Neural progenitor cell (in vitro differentiated cells): Measurements from ENCODE around the gene SLC38A8. TPM values are rescaled to one million over a fixed set of nuclear protein-coding genes. Genes with fewer than 3 reads are reported as not detected.

Source experiments
- DNase-seq: peaks from one replicate; pipeline ENCODE4 v3.0.0-alpha.2; 2016; ENCODE audit warnings: low spot score
- H2AFZ ChIP-seq: fragments of 200-600 bp; sonication (generic); replicated peaks from 2 replicates; pipeline ENCODE4 v1.6.1; 2016; ENCODE audit warnings: antibody characterized with exemption
- H3F3A ChIP-seq: fragments of 200-600 bp; sonication (generic); 2 replicates; pipeline ENCODE4 v1.6.1; 2016; ENCODE audit warnings: antibody characterized with exemption, low read depth
- H3K27ac ChIP-seq: fragments of 200-600 bp; sonication (generic); 2 replicates; pipeline ENCODE4 v1.5.1; 2016; ENCODE audit warnings: mild to moderate bottlenecking
- H3K27me3 ChIP-seq: fragments of 200-600 bp; sonication (generic); 2 replicates; pipeline ENCODE4 v1.6.1; 2016; ENCODE audit warnings: mild to moderate bottlenecking, moderate library complexity
- H3K36me3 ChIP-seq: fragments of 200-600 bp; sonication (generic); 2 replicates; pipeline ENCODE4 v1.5.1; 2016
- H3K4me1 ChIP-seq: fragments of 200-600 bp; sonication (generic); 2 replicates; pipeline ENCODE4 v1.6.1; 2016; ENCODE audit warnings: mixed run types
- H3K4me2 ChIP-seq: fragments of 200-600 bp; sonication (generic); 2 replicates; pipeline ENCODE4 v1.6.1; 2016
- H3K4me3 ChIP-seq: fragments of 200-600 bp; sonication (generic); 2 replicates; pipeline ENCODE4 v1.5.1; 2016
- H3K79me2 ChIP-seq: fragments of 200-600 bp; sonication (generic); 2 replicates; pipeline ENCODE4 v1.6.1; 2016; ENCODE audit warnings: low read depth
- H3K9ac ChIP-seq: fragments of 200-600 bp; sonication (generic); 2 replicates; pipeline ENCODE4 v1.6.1; 2016
- H3K9me3 ChIP-seq: fragments of 200-600 bp; sonication (generic); 2 replicates; pipeline ENCODE4 v1.5.1; 2016; ENCODE audit warnings: low read depth
- H4K20me1 ChIP-seq: fragments of 200-600 bp; sonication (generic); 2 replicates; pipeline ENCODE4 v1.6.1; 2016; ENCODE audit warnings: low read depth
- H3K27ac Mint-ChIP-seq: 3 replicates; pipeline ENCODE4 v1.8.0; 2021; ENCODE audit warnings: mixed read lengths
- H3K27me3 Mint-ChIP-seq: 2 replicates; pipeline ENCODE4 v1.8.0; 2022; ENCODE audit warnings: low read depth, mild to moderate bottlenecking, inconsistent platforms, moderate library complexity, mixed read lengths; ENCODE audit not compliant: insufficient read depth
- H3K36me3 Mint-ChIP-seq: 3 replicates; pipeline ENCODE4 v1.8.0; 2021; ENCODE audit warnings: mixed read lengths
- H3K4me1 Mint-ChIP-seq: 3 replicates; pipeline ENCODE4 v1.8.0; 2021; ENCODE audit warnings: mixed read lengths
- H3K4me3 Mint-ChIP-seq: 3 replicates; pipeline ENCODE4 v1.8.0; 2021; ENCODE audit warnings: mild to moderate bottlenecking, moderate library complexity, mixed read lengths
- H3K9me3 Mint-ChIP-seq: 3 replicates; pipeline ENCODE4 v1.8.0; 2020; ENCODE audit warnings: mixed read lengths
- EZH2 ChIP-seq: fragments of 200-600 bp; sonication (generic); IDR thresholded peaks from 2 replicates; pipeline ENCODE4 v1.6.1; 2017; ENCODE audit warnings: antibody characterized with exemption, mild to moderate bottlenecking, moderate library complexity
- EZH2phosphoT487 ChIP-seq: fragments of 200-600 bp; sonication (generic); IDR thresholded peaks from 2 replicates; pipeline ENCODE4 v1.6.1; 2017; ENCODE audit warnings: antibody characterized with exemption
- total RNA-seq: library from RNA; depleted of rRNA; stranded (reverse); fragments of >200 nt; gene quantifications from 2 replicates; pipeline ENCODE4 v1.2.3, GENCODE V29; 2015; ENCODE audit warnings: low replicate concordance
- TF ChIP-seq, protein P1 (sequence below): fragments of 200-600 bp; sonication (generic); IDR thresholded peaks from 2 replicates; pipeline ENCODE4 v1.5.1; 2017; ENCODE audit warnings: antibody characterized with exemption, mild to moderate bottlenecking

SLC38A8 gene
- total RNA-seq, 1 donor from 2014 or later, result not detected

DNA sequence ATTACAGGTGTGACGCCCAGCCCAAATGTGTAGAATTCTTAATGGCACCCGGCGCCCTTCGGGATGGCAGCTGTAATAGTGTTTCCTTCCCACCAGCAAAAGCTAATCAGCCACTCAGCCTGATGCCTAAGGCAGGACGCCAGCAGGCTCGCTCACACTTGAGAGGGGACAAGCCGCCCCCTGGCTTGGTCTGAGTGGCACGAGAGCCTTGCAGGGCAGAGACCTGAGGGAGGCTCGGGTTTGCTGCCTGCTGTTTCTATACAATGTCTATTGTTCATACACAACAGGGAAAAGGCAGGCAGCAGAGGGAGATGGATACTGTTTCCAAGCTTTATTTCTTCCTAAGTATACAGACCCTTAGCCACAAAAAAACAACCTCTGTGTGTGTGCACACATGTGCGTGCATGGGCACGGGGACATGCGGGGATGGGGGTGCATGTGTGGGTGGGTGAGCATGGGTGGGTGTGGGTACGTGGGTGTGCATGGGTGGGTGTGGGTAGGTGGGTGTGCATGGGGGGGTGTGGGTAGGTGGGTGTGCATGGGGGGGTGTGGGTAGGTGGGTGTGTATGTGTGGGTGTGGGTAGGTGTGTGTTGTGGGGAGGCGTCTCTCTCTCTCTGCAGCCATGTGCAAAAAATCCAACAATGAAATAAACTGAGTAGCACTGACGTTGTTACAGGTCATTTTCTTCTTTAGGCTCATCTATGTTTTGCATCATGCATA, 10.0 kb downstream of the SLC38A8 start:
- Histone ChIP-seq H3K9me3 (no peaks in the 10 kb centered on the region), H3K27ac (no peak overlapping the region), H3K79me2 (no peaks in the 10 kb centered on the region), H3K4me3 (no peak overlapping the region), H3K27me3 (no peaks in the 10 kb centered on the region), H3K36me3 (no peaks in the 10 kb centered on the region), H3K4me1 (peaks cover 20% of the 10 kb centered on the region), H3F3A (peaks cover 10% of the 10 kb centered on the region), H3K4me2 (peak overlapping the region; percentile 54), H3K9ac (no peak overlapping the region), H2AFZ (no peak overlapping the region), H4K20me1 (no peaks in the 10 kb centered on the region)
- Mint-ChIP-seq H3K27ac (peak overlapping the region; percentile 97), H3K4me1 (peaks cover 43% of the 10 kb centered on the region), H3K9me3 (peaks cover 18% of the 10 kb centered on the region), H3K36me3 (peaks cover 3% of the 10 kb centered on the region), H3K27me3 (peaks cover 13% of the 10 kb centered on the region), H3K4me3 (peak overlapping the region; percentile 37)
- peak; percentile 89 for DNase-seq
- TF ChIP-seq EZH2phosphoT487, result no peak
- TF ChIP-seq, protein P1, sequence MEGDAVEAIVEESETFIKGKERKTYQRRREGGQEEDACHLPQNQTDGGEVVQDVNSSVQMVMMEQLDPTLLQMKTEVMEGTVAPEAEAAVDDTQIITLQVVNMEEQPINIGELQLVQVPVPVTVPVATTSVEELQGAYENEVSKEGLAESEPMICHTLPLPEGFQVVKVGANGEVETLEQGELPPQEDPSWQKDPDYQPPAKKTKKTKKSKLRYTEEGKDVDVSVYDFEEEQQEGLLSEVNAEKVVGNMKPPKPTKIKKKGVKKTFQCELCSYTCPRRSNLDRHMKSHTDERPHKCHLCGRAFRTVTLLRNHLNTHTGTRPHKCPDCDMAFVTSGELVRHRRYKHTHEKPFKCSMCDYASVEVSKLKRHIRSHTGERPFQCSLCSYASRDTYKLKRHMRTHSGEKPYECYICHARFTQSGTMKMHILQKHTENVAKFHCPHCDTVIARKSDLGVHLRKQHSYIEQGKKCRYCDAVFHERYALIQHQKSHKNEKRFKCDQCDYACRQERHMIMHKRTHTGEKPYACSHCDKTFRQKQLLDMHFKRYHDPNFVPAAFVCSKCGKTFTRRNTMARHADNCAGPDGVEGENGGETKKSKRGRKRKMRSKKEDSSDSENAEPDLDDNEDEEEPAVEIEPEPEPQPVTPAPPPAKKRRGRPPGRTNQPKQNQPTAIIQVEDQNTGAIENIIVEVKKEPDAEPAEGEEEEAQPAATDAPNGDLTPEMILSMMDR, result no peak
- no peak for TF ChIP-seq EZH2

DNA sequence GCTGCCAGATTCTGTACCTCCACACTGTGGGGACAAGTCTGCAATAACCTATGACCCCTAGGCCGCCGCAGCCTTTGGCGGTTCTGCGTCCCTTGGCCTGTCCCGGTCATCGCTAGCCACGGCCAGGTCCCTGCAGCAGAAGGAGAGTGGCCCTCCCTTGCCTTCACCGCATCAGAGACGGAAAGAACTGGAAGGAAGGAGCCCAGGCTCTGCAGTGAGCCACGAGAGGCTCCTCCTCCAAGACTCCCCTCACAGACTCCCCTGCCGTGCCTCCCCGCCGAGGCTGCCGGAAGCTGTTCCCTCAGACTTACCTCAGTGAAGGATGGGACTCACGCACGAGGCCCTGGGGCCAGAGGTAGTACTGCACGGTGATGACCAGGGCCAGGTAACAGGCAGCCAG, 11.0 kb downstream of the SLC38A8 start:
- DNase-seq, result no peak
- Mint-ChIP-seq H3K9me3 (peaks cover 18% of the 10 kb centered on the region), H3K4me1 (peaks cover 51% of the 10 kb centered on the region), H3K27ac (peak overlapping the region; percentile 61), H3K27me3 (peaks cover 11% of the 10 kb centered on the region), H3K4me3 (no peak overlapping the region), H3K36me3 (peaks cover 3% of the 10 kb centered on the region)
- Histone ChIP-seq H3K79me2 (no peaks in the 10 kb centered on the region), H4K20me1 (no peaks in the 10 kb centered on the region), H3K4me2 (no peak overlapping the region), H3K4me1 (peaks cover 30% of the 10 kb centered on the region), H3K36me3 (no peaks in the 10 kb centered on the region), H2AFZ (no peak overlapping the region), H3K9me3 (no peaks in the 10 kb centered on the region), H3K4me3 (no peak overlapping the region), H3K9ac (no peak overlapping the region), H3K27ac (no peak overlapping the region), H3K27me3 (no peaks in the 10 kb centered on the region), H3F3A (peaks cover 10% of the 10 kb centered on the region)
- TF ChIP-seq, protein P1, result no peak
- TF ChIP-seq EZH2phosphoT487 (no peak), EZH2 (no peak)

DNA sequence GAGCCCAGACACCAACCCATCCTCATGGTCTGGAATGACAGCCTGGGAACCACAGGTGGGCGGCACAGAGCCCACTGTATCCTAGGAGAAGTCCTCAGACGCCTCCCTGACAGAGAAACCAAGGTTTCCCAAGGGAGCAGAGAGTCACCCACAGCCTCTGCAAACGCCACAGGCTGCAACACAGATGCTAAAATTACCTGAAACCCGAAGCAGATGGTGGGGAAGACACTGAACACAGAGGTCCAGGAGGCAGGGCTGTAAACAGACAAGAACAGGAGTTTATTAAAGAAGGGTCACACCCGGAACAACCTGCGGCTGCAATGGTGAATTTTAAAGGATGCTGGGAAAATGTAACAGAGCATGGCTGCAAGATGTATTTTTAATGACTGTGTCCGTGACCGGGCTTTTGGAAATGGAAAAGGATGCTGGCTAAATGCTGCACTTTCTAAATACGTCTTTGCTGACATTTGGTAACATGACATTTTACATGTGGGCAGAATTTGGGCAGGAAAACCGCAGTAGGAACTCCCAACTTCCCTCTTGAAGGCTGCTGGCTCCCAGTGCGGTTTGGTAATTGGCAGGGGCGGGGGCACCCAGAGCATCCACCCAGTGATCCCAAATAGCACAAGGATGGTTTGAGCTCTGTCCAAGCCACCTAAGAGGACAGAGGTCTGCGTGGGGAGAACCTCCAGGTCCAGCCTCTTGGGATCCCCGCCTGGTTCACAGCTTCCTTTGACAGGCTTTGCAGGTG, 13.1 kb downstream of the SLC38A8 start:
- no peak overlapping the region for H2AFZ ChIP-seq
- H3K27ac Mint-ChIP-seq, result peak overlapping the region; percentile 66
- peaks cover 54% of the 10 kb centered on the region for H3K4me1 Mint-ChIP-seq

More for the DNA sequence above, 13.1 kb downstream of the SLC38A8 start:
- no peak overlapping the region for H3K4me3 ChIP-seq
- DNase-seq, result no peak
- no peak overlapping the region for H3K4me3 Mint-ChIP-seq
- TF ChIP-seq, protein P1, result no peak
- TF ChIP-seq EZH2 (no peak), EZH2phosphoT487 (no peak)
- no peak overlapping the region for H3K4me2 ChIP-seq
- peaks cover 1% of the 10 kb centered on the region for H3K9me3 Mint-ChIP-seq
- H4K20me1 ChIP-seq, result no peaks in the 10 kb centered on the region
- H3K36me3 ChIP-seq, result no peaks in the 10 kb centered on the region
- H3K4me1 ChIP-seq, result peaks cover 33% of the 10 kb centered on the region
- no peak overlapping the region for H3K9ac ChIP-seq
- H3F3A ChIP-seq, result peaks cover 10% of the 10 kb centered on the region
- H3K27me3 ChIP-seq, result no peaks in the 10 kb centered on the region
- H3K9me3 ChIP-seq, result no peaks in the 10 kb centered on the region
- no peaks in the 10 kb centered on the region for H3K79me2 ChIP-seq
- no peak overlapping the region for H3K27ac ChIP-seq
- peaks cover 11% of the 10 kb centered on the region for H3K27me3 Mint-ChIP-seq
- H3K36me3 Mint-ChIP-seq, result no peaks in the 10 kb centered on the region
